Hematopoietic multipotent progenitor cell treated with erythropoietin and hydrocortisone succinate and interleukin-3 and kit ligand, for 8 days (in vitro differentiated cells): Measurements from ENCODE around the gene ZNF598.

Experiments used
- DNase-seq: peaks from one replicate; pipeline ENCODE4 v3.0.0-alpha.2; 2015

Gene ZNF598

DNA sequence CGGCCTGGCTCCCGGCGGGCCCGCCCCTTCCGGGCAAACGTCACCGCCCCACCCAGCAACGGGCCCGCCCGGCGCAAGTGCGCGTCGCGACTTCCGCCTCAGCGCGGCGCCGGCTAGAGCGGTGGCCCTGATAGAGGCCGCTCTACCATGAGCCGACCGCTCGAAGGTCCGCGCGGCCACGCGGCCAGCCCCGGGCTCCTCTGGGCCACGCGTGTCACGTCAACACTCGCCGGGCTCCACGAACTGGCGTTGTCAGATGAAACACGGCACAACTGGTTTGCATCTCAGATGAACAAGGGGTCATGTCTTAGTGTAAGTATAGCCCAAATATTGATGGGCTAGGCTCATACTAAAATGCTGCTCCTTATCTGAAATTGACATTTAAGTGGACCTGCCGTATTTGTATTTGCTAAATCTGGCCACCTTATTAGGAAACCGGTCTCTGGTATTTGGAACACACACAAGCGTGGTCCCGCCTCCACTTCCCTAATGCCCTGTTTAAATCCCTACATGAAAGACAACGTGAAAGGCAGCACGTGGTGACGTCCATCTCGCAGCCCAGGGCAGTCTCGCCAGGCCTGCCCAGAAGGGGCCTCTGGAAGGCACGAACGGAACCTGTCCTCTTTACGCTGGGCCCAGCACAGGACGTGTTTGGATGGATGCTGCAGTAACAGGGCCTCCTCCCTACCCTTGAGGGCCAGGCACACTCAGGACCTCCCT, at the start of gene ZNF598:
Gene ZNF598 (minus strand): TSS at position 31 of the 720 bp plus-strand sequence.
- peak; percentile 84 for DNase-seq

DNA sequence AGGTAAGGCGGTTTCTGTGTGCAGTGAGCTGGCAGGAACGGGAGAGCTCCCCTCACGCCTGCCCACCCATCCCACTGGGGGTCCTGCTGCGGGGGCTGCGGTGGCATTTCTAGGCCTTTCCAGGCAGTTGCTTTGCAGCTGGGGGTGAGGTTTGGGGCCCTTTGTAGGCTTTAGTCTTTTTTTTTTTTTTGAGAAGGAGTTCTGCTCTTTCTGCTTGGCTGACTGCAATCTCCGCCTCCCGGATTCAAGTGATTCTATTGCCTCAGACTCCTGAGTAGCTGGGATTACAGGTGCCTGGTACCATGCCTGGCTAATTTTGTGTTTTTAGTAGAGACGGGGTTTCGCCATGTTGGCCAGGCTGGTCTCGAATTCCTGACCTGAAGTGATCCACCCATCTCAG, 49.3 kb upstream of the ZNF598 start:
- DNase-seq = no peak

DNA sequence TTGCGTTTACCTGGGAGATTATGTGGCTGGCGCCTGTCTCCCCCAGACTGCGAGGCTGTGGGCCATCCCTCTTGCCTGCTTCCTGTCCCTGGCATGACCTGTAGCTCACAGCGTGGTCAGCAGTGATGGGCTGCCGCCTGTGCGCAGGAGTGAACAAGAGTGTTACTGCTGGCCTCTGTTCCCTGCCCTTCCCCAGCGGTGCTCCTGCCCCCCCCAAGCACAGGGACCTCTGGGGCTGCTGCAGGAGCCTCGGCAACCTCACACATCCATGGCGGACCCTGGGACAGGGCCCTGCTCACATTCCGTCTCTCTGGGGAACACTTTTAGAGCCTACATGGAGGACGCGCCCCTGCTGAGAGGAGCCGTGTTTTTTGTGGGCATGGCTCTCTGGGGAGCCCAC, 48.8 kb upstream of the ZNF598 start:
- no peak for DNase-seq

DNA sequence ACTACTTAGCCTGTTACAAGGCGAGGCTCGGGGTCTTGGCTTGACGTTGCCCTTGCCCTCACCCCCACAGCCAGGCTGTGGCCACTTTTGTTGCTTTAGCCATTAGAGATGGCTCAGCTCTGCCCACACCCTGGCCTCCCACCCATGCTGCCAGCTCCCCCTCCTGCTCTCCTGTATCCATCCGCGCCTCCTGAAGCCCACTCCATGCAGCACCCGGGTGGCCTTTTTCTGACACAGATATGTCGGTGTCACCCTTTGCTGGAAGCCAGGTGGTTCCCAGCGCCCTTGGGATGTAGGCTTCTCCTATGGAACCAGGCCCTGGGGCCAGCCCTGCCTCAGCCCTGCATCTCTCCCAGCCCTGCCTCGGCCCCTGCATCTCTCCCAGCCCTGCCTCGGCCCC, 47.8 kb upstream of the ZNF598 start:
- DNase-seq = no peak

DNA sequence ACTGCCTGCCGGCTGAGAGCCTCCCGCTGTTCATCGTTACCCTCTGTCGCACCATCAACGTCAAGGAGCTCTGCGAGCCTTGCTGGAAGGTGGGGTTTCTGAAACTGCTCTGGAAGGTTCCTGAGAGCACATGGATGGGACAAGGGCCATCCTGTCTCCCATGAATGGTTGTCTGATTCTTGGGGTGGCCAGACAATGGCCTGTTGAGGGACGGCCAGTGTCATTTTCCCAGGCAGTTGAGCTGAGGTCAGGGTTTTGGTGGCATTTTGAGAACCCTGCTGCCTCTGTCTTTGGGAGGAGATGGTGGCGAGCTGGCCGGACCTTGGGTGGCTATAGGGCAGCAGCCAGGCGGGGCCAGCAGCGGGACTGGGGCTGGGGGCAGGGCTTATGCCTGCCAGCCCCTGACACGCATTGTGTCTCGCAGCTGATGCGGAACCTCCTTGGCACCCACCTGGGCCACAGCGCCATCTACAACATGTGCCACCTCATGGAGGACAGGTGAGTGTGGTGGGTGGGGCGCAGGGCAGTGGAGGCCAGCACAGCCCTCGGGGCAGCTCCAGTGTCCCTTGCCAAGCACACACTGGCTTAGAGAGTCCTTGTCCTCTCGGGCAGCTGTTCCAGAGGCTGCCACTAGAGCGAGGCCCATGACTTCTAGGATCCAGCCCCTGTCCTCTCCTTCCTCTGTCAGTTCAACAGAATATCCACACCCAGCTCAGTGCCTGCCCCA, 47.2 kb upstream of the ZNF598 start:
- no peak for DNase-seq

DNA sequence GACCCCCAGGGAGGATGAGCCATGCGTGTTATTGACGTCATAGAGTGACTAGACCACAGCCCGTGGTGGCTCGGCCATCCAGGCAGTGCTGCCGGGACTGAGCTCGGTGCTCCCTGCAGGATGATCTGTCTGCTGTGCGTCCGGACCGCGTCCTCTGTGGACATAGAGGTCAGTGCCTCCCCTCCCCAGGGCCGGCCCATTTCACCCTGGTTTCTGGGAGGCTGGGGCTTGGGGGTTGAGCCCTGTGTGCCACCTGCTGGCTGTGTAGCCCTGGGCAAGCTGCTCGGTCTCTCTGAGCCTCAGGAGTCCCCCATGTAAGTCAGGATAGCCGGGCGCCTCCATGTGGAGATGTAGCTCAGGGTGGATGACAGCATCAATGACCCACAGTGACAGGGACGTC, 46.5 kb upstream of the ZNF598 start:
- DNase-seq = no peak

DNA sequence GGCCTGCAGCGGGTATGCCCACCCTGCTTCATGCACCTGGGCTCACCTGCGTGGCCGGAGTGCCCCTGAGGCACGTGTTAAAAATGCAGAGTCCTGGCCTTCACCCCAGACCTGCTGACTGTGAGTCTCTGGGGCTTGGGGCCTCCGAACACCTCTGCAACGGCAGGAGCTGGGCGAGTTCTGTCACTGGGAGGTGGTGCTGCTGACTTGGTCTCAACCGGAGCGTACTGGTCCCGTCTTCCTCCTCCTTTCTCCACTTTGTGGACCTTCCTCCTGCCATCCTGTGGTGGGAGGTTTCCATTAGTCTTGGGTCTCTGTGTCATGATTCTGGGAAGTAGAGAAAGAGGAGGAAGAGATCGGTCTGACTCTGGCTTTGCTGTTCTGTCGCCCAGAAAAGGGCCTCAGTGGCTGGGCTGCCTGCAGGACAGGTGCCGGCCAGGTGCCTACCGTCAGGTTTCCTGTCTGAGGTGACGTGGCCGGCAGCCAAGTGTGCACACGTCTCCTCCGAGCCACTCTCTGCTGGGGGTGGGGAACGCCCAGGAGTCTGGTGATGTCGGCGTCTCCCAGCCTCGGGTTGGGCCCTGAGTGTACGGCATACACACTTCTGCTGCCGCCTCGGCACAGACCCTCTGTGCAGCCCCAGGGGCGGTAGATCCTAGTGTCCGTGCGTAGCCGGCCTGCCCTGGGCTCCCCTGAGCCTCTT, 45.1 kb upstream of the ZNF598 start:
- no peak for DNase-seq

DNA sequence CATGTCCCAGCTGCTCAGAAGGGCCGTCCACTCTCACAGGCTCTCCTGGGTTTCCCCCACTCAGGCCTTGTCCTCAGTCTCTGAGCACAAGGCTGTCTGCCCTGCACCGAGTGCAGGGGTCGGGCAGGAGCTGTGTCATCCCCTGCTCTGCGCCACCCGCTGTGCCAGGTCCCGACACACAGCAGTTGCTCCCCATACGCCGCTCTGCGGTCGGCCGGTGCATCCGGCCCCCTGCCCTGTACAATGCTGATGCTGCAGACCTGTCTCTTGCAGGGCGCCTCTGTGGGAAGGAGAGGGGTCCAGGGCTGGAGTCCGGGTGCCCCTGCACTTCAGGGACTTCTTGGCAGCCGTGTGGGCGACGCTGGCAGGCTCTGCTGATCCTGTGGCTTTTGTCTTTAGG, 44.3 kb upstream of the ZNF598 start:
- DNase-seq = no peak

DNA sequence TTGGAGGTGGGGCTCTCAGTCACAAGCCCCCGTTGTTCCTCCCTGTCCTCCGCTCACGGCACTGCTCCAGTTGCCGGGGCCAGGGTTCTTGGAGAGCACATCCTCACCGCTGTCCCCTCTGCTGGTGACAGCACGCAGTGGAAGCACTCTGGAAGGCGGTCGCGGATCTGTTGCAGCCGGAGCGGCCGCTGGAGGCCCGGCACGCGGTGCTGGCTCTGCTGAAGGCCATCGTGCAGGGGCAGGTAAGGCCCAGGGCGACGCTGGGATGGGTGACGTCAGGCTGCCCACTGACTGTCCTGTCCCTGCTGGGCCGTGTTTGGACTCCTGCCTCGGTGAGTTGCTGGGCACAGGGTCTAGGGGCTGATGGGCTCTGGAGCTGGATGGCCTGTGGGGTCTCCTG, 43.6 kb upstream of the ZNF598 start:
- no peak for DNase-seq

DNA sequence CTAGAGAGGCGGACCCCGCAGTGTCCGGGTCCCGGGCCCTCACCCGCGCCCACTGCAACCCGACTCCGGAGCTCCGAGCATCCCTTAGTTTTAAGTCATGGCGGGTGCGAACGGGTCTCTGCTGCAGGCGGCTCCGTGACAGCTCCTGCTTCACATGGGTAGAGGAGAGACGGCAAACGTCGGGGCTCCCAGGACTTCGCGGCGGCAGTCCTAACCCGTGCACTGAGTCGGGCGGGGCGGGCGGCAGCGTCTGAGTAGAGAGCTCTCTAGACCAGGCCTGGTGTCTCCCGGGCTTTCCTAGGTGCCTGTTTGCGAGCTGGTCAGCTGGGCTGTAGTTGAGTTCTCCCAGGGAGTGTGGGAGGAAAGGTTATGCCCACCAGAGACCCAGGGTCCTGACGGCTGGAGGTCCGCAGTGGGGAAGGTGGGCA, 38.5 kb upstream of the ZNF598 start:
- DNase-seq = no peak

DNA sequence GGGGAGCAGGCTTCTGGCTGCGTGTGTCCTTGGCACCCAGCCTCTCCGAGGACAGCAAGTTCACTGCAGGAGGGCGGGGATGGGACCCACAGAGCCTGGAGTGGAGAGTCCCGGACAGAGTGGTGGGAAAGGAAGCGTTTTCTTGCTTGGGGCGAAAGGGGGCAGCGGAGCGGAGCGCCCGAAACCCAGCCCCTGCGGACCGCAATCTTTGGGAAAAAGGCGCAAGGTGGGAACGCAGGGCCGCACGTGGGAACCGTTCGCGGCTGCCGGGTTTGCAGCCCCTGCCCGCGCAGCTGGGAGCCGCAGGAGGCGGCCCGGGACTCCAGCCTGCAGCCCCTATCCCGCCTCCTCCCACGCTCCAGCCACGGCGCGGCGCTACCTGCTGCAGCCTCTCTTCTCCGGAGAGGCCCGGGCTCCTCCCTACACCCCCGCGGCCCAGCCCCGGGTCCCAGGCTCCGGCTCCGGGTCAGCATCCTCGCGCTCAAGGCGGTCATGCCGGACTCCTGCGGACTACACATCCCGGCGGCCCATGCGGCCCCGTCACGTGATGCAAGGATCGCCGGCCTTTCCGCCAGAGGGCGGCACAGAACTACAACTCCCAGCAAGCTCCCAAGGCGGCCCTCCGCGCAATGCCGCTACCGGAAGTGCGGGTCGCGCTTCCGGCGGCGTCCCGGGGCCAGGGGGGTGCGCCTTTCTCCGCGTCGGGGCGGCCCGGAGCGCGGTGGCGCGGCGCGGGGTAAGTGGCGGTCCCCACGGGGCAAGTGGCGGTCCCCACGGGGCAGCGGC, 37.9 kb upstream of the ZNF598 start, which contains the start of the genes NTHL1 and TSC2:
Gene NTHL1 (minus strand): TSS at position 505 of the 786 bp plus-strand sequence. CDS start 11 bp downstream, at position 494.
Gene TSC2 (plus strand): TSS at position 656 of the 786 bp plus-strand sequence. CDS start 631 bp downstream, outside the sequence.
- DNase-seq = peak; percentile 95

DNA sequence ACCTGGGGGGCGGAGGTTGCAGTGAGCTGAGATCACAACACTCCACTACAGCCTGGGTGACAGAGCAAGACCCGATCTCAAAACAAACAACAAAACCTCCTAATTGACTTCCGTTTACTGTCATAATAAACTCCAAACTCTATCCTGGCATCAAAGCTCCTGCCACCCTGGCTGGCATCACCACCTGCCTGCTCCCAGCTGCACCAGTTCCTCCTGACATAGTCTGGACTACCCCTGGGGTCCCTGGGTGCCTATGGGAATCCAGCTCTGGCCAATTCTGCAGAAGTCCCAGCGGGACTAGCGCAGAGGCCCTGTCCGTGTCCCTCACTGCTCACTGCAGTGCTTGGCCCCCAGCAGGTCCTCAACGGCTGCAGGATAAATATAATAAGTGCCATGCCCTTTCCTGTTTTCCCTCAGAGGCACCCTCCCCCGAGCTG, 37.3 kb upstream of the ZNF598 start:
- DNase-seq = peak; percentile 45

DNA sequence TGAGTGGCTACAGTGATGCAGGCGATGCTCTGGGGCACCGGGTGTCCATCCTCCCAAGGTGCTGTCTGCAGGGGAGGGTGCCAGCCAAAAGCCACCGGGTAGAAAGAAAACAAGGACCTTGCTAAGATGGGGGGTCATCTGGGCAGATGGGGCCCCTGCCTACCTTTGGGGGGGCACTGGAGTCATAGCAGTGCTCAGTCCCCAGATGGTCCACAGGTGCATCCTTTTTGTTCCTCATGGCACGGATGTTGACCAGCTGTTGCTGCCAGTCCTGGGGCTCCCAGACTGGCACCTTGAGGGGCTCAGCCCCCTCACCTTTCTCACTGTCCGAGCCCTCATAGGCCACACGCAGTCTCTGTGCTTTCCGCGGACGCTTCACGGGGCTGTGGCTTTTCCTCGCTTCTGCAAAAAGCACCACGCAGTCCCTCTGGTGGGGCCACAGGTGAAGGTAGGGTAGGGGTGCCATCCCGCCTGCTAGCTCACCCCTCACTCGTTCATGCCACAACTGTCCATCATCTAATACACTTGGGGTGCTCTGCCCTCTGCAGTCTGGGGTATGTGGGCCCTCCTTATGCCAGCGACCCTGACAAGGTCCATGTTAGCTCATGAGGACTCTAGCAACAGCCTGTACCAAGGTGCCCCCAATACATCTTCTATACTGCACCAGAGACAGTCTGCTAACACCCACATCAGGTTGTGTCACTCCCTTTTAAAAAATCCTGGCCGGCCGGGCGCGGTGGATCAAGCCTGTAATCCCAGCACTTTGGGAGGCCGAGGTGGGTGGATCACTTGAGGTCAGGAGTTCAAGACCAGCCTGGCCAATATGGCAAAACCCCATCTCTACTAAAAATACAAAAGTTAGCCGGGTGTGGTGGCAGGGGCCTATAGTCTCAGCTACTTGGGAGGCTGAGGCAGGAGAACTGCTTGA, 36.6 kb upstream of the ZNF598 start:
- no peak for DNase-seq

DNA sequence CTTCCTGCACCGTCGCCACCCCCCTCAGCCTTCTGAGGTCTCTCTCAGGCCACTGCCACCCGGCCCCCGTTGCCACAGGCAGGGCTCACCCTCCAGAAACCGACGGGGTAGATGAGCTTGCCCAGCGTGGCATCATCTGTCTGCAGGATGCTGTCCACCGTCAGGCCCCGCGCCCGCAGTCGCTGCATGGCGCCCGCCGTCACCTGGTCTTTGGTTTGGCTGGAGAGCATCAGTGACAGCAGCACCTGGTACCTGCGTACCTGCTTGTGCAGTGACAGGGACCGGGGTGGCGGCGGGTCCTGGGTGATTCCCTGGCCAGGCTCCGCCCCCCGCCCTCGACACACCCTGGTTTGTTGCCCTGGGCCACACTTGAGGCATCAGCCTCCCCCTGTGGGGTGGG, 34.9 kb upstream of the ZNF598 start:
- DNase-seq = no peak

DNA sequence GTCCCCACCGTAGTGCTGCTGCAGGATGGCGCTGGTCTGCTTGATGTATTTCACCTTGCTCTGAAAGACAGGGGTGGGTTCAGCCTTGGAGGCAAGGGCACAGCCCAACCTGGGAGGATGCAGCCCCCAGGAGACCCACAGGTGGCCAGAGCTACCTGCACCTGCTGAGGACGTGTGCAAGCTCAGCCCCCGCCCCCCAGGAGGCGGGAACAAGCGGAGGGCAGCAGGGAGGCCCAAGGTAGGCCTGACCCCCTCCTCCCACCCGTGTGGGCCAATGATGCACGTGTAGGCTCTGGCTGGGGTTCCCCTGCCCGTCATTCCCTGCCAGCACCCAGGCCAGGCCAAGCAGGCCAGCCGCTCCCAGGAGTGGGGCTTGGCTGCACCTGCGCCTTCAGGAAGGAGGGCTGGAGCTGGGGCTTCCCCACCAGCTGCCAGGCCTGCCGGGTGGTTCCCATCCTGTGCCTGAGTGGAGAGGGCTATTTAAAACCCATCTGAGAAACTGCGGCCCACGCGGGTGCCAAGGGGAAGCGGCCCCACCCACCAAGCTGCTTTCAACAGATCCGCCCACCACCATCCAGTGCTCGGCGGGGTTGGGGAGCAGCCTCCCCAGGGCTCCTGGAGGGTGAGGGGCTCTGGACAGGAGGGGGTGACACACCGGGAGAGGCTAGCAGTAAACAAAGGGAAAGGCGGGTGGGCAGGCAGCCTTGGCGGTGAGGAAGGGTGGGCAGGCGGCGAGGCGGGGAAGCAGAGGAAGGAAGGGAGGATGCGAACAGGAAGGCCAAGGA, 34.2 kb upstream of the ZNF598 start:
- no peak for DNase-seq

DNA sequence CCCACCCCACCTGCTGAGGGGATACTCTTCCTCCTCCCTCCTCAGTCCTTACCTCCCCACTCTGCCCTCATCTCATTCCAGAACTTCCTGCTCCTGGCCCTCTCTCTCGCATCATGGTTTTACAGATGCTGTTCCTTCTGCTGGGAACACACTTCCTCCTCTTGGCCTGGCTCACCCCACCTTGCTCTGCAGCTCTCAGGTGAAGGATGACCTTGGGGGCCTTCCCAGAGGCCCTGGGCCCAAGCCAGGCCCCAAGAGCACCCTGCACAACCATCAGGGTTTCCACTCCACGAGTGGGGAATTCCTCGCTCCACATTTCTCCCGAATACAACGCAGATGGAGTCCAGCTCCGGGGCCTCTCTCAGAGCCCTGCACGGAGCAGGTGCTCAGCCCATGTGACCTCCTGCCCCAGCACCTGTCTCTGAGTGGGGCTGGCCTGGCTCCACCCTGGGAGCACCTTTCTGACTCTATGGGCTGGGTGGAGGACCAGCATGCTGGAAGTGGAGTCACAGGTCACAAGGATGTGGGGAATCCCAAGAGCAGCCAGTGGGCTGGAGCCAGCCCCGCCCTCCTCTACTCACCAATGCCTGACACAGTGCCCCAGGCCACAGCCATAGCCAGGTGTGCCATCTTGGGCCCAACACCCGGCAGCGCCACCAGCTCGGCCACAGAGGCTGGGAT, 33.5 kb upstream of the ZNF598 start:
- no peak for DNase-seq

DNA sequence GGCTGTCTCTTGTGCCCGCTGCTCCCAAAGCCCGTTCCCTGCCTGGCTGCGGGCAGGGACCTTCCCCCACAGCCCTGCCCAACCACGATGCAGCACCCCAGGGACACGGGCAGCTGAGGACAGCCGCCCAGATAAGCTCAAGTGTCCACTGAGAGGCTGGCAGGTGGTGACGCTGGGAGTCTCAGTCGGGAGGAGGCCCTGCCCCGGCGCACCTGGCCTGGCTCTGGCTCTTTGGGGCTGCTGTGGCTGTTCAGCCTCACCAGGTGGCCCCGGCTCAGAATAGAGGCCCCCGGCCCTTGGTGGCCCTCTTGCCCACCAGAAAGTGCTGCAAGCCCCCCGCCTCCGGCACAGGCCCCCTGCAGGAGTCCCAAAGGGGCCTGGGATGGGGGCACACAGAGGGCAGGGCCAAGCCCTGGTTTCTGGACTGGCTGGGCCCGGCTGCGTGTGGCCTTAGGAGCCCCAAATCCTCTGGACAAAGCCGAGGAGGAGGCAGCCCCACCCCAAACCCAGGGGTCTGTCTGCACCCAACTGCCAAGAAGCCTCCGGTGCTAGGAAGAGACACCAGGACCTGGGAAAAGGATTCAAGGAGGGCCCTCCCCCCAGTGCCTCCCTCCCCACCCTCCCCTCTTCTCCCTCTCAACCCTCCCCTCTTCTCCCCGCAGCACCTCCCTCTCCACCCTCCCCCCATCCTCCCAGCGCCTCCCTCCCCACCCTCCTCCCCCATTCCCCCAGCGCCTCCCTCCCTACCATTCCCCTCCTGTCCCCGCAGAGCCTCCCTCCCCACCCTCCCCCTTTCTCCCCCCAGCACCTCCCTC, 32.8 kb upstream of the ZNF598 start:
- no peak for DNase-seq

DNA sequence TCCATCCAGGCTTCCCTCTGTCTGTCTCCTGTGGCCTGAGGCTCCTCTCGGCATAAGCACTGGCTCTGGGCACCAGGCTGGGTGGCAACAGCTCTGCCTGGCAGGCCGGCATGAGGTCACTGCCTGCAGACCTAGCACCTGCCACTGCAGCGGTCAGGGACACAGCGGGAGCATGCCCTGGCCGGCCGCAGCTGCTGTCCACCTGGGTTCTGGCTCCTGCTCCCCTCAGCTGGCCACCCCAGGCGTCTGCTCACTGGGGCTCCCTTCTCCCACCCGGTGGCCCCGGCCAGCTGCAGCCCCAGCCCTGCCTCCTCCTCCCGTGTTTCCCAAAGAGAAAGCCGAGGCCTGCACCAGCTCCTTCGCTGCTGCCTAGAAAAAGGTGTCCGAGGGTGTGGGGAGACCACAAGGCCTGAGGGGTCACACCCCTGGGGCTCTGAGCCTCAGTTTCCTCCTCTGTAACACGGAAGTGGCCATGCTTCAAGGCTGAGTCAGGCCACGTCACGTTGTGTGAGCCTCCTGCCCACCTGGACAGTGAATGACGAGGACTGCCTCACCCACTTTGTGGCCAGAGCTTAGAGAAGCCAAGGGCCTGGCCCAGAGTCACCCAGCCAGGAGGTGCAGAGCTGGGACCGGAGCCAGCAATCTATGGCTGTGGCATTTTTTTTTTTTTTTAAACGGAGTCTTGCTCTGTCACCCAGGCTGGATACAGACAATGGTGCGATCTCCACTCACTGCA, 31.3 kb upstream of the ZNF598 start:
- DNase-seq = peak; percentile 24
